ENCODE measurements around the gene TMEM254. TPM values are rescaled to one million over a fixed set of nuclear protein-coding genes. Genes with fewer than 3 reads are reported as not detected.
A peak's percentile ranks its signal among the peaks of the same experiment; 100 is the strongest.

The TMEM254 gene
- total and polyA plus RNA-seq, 2 experiments from 2014 or later: 21.1 to 21.5 TPM

DNA sequence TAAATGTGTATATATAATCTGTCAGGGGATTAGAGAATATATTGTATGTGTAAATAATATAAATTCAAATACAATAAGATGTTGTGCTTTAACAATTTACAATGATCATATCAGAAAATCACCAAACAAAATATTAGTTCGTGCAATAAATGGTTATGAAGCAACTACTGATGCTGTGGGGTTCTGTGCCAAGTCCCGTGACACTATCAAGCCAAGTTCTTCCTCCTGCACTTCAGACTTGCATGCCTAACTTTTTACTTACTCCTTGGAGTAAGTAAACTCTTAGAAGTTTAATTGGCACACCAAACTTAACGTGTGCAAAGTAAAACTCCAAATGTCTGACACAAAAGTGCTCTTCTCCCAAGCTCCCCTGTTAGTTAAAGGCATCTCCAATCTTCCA lies 26.5 kb upstream of the TMEM254 start (continued):
- TF ChIP-seq, protein P1, sequence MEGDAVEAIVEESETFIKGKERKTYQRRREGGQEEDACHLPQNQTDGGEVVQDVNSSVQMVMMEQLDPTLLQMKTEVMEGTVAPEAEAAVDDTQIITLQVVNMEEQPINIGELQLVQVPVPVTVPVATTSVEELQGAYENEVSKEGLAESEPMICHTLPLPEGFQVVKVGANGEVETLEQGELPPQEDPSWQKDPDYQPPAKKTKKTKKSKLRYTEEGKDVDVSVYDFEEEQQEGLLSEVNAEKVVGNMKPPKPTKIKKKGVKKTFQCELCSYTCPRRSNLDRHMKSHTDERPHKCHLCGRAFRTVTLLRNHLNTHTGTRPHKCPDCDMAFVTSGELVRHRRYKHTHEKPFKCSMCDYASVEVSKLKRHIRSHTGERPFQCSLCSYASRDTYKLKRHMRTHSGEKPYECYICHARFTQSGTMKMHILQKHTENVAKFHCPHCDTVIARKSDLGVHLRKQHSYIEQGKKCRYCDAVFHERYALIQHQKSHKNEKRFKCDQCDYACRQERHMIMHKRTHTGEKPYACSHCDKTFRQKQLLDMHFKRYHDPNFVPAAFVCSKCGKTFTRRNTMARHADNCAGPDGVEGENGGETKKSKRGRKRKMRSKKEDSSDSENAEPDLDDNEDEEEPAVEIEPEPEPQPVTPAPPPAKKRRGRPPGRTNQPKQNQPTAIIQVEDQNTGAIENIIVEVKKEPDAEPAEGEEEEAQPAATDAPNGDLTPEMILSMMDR (conservative IDR thresholded peaks at IDR 0.05; ENCODE audit: low read depth in 2 of 2): no peak
- TF ChIP-seq, protein P2, sequence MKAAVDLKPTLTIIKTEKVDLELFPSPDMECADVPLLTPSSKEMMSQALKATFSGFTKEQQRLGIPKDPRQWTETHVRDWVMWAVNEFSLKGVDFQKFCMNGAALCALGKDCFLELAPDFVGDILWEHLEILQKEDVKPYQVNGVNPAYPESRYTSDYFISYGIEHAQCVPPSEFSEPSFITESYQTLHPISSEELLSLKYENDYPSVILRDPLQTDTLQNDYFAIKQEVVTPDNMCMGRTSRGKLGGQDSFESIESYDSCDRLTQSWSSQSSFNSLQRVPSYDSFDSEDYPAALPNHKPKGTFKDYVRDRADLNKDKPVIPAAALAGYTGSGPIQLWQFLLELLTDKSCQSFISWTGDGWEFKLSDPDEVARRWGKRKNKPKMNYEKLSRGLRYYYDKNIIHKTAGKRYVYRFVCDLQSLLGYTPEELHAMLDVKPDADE (IDR thresholded peaks at IDR 0.05): no peak

DNA sequence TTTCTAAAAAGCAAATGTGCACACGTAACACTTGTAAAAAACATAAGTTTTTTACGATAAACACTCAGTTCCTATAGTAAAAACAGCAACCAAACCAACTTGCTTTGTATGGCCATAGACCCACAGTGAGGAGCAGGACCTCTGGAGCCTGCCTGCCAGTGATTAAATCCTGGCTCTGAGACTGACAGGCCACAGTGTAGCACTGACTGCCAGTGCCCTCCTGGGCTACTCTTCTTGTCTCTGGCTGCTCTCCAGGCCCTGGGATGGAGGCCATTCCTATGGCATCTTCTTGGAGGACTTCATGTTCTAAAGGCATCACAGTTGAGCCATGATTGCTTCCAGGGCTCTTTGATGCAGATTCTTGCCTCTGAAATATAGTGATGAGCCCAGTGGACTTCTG lies 22.7 kb upstream of the TMEM254 start:
- no peaks in the 10 kb centered on the region for H3K4me1 Mint-ChIP-seq
- Histone ChIP-seq H2AFZ (peak overlapping the region; percentile 38; the same call in 1 of the 2 replicates), H3K27me3 (ENCODE audit: insufficient read depth) (no peaks in the 10 kb centered on the region), H3K36me3 (ENCODE audit: insufficient read depth) (no peaks in the 10 kb centered on the region), H3K4me1 (ENCODE audit: insufficient read depth) (no peaks in the 10 kb centered on the region), H4K20me1 (replicated peaks; ENCODE audit: insufficient read depth) (no peaks in the 10 kb centered on the region), H3K4me2 (no peak overlapping the region), H3K4me3 (no peak overlapping the region), H3K27ac (ENCODE audit: low read depth) (no peak overlapping the region), H3F3A (replicated peaks; ENCODE audit: low read depth) (no peaks in the 10 kb centered on the region), H3K9me2 (ENCODE audit: insufficient read depth) (no peaks in the 10 kb centered on the region), H3K79me2 (replicated peaks; ENCODE audit: insufficient read depth) (no peaks in the 10 kb centered on the region)
- ATAC-seq (no peak), DNase-seq (ENCODE audit: low spot score) (no peak)
- no peaks in the 10 kb centered on the region for H3K9me3 Mint-ChIP-seq
- no peak overlapping the region for H3K4me3 Mint-ChIP-seq
- H3K27me3 Mint-ChIP-seq (ENCODE audit: insufficient read depth, low read depth, poor library complexity): peaks cover 3% of the 10 kb centered on the region
- TF ChIP-seq JUNB (IDR thresholded peaks at IDR 0.05; ENCODE audit: unreplicated experiment) (no peak), POLR2AphosphoS5 (IDR thresholded peaks at IDR 0.05; ENCODE audit: low read depth) (no peak), EZH2 (IDR thresholded peaks at IDR 0.05; ENCODE audit: low read depth, unreplicated experiment) (no peak), NANOG (IDR thresholded peaks at IDR 0.05; ENCODE audit: borderline replicate concordance) (no peak), CREB1 (CRISPR knock-in tag; IDR thresholded peaks at IDR 0.05; ENCODE audit: low read depth) (no peak)
- H3K36me3 Mint-ChIP-seq (ENCODE audit: low read depth): no peaks in the 10 kb centered on the region
- no peak overlapping the region for H3K27ac Mint-ChIP-seq

DNA sequence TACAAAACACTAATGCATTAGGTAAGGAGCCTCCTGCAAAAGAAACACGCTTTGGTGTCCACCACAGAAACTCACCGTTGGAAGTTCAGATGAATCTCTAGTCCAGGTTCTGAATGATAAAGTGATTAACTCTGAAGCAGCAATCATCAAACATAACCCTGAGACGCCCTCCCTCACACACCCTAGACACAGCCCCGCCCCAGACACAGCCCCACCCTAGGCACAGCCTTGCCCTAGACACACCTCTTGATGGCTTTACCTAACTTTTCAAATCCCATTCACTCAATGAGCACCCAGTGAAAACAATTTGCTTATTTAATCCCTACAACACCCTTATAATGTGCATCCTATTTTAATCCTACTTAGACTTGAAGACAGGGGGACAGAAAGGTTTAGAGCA lies 21.3 kb upstream of the TMEM254 start:
- no peaks in the 10 kb centered on the region for H3K9me2 ChIP-seq (ENCODE audit: insufficient read depth)
- H3K4me3 ChIP-seq: no peak overlapping the region
- no peaks in the 10 kb centered on the region for H3K36me3 Mint-ChIP-seq (ENCODE audit: low read depth)
- DNase-seq (ENCODE audit: low spot score): no peak
- H3K27me3 Mint-ChIP-seq (ENCODE audit: insufficient read depth, low read depth, poor library complexity): peaks cover 3% of the 10 kb centered on the region
- H3K4me1 Mint-ChIP-seq: no peaks in the 10 kb centered on the region
- no peak overlapping the region for H3K4me3 Mint-ChIP-seq
- no peak overlapping the region for H3K27ac Mint-ChIP-seq
- no peaks in the 10 kb centered on the region for H3F3A ChIP-seq (replicated peaks; ENCODE audit: low read depth)
- no peaks in the 10 kb centered on the region for H3K79me2 ChIP-seq (replicated peaks; ENCODE audit: insufficient read depth)
- H4K20me1 ChIP-seq (replicated peaks; ENCODE audit: insufficient read depth): no peaks in the 10 kb centered on the region
- no peak for TF ChIP-seq ZNF331 (CRISPR knock-in tag; IDR thresholded peaks at IDR 0.05; ENCODE audit: low read depth)
- no peak for TF ChIP-seq STAT1 (IDR thresholded peaks at IDR 0.05; ENCODE audit: unreplicated experiment)
- TF ChIP-seq, protein P3, sequence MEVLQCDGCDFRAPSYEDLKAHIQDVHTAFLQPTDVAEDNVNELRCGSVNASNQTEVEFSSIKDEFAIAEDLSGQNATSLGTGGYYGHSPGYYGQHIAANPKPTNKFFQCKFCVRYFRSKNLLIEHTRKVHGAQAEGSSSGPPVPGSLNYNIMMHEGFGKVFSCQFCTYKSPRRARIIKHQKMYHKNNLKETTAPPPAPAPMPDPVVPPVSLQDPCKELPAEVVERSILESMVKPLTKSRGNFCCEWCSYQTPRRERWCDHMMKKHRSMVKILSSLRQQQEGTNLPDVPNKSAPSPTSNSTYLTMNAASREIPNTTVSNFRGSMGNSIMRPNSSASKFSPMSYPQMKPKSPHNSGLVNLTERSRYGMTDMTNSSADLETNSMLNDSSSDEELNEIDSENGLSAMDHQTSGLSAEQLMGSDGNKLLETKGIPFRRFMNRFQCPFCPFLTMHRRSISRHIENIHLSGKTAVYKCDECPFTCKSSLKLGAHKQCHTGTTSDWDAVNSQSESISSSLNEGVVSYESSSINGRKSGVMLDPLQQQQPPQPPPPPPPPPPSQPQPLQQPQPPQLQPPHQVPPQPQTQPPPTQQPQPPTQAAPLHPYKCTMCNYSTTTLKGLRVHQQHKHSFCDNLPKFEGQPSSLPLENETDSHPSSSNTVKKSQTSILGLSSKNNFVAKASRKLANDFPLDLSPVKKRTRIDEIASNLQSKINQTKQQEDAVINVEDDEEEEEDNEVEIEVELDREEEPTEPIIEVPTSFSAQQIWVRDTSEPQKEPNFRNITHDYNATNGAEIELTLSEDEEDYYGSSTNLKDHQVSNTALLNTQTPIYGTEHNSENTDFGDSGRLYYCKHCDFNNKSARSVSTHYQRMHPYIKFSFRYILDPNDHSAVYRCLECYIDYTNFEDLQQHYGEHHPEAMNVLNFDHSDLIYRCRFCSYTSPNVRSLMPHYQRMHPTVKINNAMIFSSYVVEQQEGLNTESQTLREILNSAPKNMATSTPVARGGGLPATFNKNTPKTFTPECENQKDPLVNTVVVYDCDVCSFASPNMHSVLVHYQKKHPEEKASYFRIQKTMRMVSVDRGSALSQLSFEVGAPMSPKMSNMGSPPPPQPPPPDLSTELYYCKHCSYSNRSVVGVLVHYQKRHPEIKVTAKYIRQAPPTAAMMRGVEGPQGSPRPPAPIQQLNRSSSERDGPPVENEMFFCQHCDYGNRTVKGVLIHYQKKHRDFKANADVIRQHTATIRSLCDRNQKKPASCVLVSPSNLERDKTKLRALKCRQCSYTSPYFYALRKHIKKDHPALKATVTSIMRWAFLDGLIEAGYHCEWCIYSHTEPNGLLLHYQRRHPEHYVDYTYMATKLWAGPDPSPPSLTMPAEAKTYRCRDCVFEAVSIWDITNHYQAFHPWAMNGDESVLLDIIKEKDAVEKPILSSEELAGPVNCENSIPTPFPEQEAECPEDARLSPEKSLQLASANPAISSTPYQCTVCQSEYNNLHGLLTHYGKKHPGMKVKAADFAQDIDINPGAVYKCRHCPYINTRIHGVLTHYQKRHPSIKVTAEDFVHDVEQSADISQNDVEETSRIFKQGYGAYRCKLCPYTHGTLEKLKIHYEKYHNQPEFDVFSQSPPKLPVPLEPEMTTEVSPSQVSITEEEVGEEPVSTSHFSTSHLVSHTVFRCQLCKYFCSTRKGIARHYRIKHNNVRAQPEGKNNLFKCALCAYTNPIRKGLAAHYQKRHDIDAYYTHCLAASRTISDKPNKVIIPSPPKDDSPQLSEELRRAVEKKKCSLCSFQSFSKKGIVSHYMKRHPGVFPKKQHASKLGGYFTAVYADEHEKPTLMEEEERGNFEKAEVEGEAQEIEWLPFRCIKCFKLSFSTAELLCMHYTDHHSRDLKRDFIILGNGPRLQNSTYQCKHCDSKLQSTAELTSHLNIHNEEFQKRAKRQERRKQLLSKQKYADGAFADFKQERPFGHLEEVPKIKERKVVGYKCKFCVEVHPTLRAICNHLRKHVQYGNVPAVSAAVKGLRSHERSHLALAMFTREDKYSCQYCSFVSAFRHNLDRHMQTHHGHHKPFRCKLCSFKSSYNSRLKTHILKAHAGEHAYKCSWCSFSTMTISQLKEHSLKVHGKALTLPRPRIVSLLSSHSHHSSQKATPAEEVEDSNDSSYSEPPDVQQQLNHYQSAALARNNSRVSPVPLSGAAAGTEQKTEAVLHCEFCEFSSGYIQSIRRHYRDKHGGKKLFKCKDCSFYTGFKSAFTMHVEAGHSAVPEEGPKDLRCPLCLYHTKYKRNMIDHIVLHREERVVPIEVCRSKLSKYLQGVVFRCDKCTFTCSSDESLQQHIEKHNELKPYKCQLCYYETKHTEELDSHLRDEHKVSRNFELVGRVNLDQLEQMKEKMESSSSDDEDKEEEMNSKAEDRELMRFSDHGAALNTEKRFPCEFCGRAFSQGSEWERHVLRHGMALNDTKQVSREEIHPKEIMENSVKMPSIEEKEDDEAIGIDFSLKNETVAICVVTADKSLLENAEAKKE (CRISPR knock-in tag; IDR thresholded peaks at IDR 0.05): no peak
- no peak for TF ChIP-seq EZH2phosphoT487 (IDR thresholded peaks at IDR 0.05; ENCODE audit: unreplicated experiment)
- no peak for ATAC-seq
- H3K27ac ChIP-seq (ENCODE audit: low read depth): no peak overlapping the region
- H3K36me3 ChIP-seq (ENCODE audit: insufficient read depth): no peaks in the 10 kb centered on the region
- no peak overlapping the region for H2AFZ ChIP-seq
- H3K4me1 ChIP-seq (ENCODE audit: insufficient read depth): no peaks in the 10 kb centered on the region
- H3K27me3 ChIP-seq (ENCODE audit: insufficient read depth): no peaks in the 10 kb centered on the region
- H3K4me2 ChIP-seq: no peak overlapping the region
- H3K9me3 Mint-ChIP-seq: no peaks in the 10 kb centered on the region
